ENCODE results near the gene HOXD1. TPM values are rescaled to one million over a fixed set of nuclear protein-coding genes. Genes with fewer than 3 reads are reported as not detected.

HOXD1 gene
- total RNA-seq, 1 donor from 2014 or later = not detected

GRCh38 chr2:176178757-176179295 is 9.6 kb upstream of the HOXD1 start:
- ATAC-seq (no peak), DNase-seq (ENCODE audit: low spot score) (no peak)

DNA sequence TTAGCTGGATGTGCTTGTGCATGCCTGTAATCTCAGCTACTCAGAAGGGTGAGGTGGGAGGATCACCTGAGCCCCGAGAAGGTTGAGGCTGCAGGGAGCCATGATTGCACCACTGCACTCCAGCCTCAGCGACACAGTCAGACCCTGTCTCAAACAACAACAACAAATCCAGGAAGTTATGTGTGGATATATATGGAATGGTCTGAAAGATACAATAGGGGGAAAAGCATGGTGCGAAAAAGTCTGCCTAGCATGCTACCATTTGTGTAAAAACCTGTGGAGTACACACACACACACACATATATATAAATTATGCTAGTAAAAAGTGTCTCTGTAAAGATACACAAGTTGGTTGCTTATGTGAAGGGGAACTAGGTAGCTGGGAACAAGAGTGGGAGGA is 6.9 kb upstream of the HOXD1 start:
- no peak for ATAC-seq

DNA sequence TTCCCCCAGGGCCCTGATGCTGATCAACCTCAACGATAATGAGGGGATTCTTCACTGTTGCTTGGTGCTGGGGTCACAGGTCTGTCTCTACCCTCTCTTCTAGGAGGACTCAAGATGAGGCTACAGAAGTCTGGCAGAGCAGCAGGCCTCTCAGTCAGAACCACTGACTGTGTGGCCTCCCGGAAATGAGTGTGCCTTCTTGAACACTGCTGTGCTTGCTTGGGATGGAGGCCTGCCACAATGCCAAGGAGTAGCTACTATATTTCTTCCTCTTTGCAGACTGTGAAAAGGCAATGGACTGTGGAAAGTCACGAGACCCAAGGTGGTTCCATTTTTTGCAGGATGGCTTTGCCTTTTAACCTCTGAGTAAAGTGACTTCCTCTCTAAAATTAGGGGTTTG is 5.8 kb upstream of the HOXD1 start:
- no peak for ATAC-seq
- no peak for DNase-seq (ENCODE audit: low spot score)

More for the DNA sequence above, 6.9 kb upstream of the HOXD1 start:
- no peak for DNase-seq (ENCODE audit: low spot score)

DNA sequence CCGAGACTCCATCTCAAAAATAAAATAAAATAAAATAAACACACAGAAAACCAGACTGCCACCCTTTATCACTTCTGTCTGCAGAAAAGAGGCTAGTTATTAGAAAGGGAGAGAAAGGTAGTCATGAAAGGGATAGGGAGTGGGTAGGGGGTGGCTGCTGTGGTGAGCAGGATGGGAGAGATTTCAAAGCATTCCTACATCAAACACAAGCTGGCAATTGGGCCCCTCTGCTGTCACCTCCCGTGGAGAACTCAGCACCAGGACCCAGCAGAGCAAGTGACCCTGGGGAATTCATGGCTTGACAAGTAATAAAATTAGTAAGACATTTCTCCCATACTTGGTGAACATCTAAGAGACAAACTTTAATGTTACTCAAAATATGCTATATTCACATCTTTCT is 3.7 kb upstream of the HOXD1 start:
- ATAC-seq (no peak), DNase-seq (ENCODE audit: low spot score) (no peak)

DNA sequence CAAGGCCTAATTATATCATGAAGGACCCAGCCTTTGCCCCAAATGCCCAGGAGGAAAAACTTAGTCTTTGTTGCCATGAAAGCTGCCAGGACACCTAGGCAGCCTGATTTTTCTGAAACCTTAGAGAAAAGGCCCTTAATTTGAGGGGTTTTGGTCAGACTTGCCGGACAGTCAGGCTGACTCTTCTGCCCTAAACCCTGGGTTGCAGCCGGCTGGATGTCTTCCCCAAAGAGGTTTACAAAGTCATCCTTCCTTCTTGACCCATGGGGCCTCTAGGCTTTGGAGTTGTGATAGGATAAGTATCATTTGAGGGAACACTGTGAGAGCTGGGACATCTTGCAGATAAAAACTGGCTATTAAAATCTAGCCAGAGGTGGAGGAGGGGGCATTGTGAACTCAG is 2.4 kb upstream of the HOXD1 start:
- no peak for ATAC-seq
- no peak for DNase-seq (ENCODE audit: low spot score)

- ATAC-seq (peak; percentile 34), DNase-seq (ENCODE audit: low spot score) (no peak)
These were observed 1.1 kb upstream of the HOXD1 start for GRCh38 chr2:176187200-176187898.

DNA sequence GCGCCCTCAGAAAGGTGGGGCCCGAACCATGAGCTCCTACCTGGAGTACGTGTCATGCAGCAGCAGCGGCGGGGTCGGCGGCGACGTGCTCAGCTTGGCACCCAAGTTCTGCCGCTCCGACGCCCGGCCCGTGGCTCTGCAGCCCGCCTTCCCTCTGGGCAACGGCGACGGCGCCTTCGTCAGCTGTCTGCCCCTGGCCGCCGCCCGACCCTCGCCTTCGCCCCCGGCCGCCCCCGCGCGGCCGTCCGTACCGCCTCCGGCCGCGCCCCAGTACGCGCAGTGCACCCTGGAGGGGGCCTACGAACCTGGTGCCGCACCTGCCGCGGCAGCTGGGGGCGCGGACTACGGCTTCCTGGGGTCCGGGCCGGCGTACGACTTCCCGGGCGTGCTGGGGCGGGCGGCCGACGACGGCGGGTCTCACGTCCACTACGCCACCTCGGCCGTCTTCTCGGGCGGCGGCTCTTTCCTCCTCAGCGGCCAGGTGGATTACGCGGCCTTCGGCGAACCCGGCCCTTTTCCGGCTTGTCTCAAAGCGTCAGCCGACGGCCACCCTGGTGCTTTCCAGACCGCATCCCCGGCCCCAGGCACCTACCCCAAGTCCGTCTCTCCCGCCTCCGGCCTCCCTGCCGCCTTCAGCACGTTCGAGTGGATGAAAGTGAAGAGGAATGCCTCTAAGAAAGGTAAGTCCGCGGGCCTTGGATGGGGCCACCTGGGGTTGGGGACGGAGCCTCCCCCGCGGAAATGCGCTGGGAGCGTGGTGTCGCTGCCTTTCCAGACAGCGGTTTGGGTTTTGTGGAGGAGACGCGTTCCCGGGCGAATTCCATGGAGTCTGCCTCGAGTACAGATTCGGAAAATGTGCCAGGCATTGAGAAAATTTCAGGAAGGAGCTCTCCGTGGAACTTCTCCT is 559 bp downstream of the HOXD1 start:
- DNase-seq (ENCODE audit: low spot score) (no peak), ATAC-seq (no peak)

DNA sequence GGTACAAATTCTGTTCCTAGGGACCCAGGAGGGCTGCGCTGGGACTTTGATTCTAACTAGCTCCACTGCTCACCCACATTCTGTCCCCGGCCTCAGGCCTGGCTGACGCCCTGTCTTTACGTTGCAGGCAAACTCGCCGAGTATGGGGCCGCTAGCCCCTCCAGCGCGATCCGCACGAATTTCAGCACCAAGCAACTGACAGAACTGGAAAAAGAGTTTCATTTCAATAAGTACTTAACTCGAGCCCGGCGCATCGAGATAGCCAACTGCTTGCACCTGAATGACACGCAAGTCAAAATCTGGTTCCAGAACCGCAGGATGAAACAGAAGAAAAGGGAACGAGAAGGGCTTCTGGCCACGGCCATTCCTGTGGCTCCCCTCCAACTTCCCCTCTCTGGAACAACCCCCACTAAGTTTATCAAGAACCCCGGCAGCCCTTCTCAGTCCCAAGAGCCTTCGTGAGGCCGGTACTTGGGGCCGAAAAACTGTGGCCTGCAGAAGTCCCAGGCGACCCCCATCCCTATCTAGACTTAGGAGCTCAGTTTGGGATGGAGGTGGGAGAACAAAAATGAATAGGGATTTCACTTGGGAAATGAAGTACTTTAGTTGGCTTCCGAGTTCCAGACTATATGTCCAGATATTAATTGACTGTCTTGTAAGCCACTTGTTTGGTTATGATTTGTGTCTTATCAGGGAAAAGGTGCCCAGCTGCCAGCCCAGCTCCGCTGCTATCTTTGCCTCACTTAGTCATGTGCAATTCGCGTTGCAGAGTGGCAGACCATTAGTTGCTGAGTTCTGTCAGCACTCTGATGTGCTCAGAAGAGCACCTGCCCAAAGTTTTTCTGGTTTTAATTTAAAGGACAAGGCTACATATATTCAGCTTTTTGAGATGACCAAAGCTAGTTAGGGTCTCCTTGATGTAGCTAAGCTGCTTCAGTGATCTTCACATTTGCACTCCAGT is 1.5 kb downstream of the HOXD1 start:
- DNase-seq (ENCODE audit: low spot score) (no peak), ATAC-seq (no peak)

DNA sequence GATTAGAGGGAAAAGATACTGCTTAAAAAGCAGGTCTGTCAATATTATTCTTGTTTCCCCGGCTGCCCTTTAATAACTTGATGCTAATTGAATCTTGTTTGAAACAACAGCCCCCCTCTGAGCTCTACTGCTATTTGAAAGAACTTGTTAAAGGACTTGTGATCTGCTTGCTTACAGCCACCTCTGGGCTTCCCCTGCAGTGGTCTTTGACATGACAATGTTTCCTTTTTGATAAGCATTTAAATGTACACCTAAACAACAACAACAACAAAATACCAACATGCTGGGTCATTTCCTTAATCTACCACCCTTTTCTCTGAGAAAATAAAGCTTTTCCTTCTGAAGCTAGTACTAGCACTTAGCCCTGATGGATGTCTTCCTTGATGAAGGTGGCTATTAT is 3.9 kb downstream of the HOXD1 start:
- no peak for ATAC-seq
- DNase-seq (ENCODE audit: low spot score) = no peak

- DNase-seq (ENCODE audit: low spot score) = no peak
- ATAC-seq = no peak
These were observed 4.6 kb downstream of the HOXD1 start for GRCh38 chr2:176193048-176193447.

GRCh38 chr2:176199902-176200301 is 11.4 kb downstream of the HOXD1 start:
- DNase-seq (ENCODE audit: low spot score) = no peak
- ATAC-seq = no peak

- no peak for ATAC-seq
- DNase-seq (ENCODE audit: low spot score) = no peak
These were observed 12.5 kb downstream of the HOXD1 start for GRCh38 chr2:176200971-176201370.

DNA sequence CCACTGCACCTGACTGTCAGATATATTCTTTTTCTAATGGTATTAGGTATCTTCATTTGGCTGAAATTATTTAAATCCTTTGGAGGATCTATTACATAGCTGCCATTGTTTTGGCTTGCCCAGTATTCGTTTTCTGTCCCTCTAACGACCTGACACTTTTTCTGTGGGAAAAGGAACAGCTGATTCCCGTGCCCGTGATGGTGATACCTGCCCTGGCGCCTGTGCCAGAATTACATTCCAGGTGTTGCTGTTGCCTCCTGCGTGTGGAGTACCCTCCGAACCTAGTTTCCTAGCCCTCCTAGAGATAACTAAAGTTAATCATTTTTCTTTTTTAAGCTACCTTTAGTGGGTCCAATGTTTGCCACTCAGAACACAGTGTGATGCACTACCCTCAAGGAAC is 14.0 kb downstream of the HOXD1 start:
- ATAC-seq (no peak), DNase-seq (ENCODE audit: low spot score) (no peak)

- ATAC-seq = no peak
- no peak for DNase-seq (ENCODE audit: low spot score)
These were observed 16.7 kb downstream of the HOXD1 start for GRCh38 chr2:176205126-176205525.

DNA sequence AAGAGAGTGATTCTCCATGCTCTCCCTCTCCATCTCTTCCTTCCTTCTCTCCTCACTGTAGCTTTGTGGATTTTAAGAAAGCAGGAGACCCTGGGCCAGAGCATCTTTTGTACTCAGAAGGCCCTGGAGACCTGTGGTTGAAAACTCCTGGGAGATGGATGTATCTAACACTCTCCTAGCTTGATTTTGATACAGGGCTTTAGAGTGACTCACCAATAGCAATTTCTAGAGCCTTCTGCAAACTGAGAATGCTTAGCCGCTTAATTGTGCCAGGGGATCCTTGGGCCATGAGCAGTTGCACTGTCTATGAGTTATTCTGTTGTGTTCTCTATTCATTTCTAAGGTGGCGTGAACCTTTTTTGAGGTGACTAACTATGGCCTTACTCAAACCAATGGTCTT is 17.7 kb downstream of the HOXD1 start:
- no peak for DNase-seq (ENCODE audit: low spot score)
- no peak for ATAC-seq

GRCh38 chr2:176206682-176207081 is 18.2 kb downstream of the HOXD1 start:
- DNase-seq (ENCODE audit: low spot score) (no peak), ATAC-seq (no peak)

- no peak for ATAC-seq
These were observed 22.6 kb downstream of the HOXD1 start for GRCh38 chr2:176211110-176211509.

DNA sequence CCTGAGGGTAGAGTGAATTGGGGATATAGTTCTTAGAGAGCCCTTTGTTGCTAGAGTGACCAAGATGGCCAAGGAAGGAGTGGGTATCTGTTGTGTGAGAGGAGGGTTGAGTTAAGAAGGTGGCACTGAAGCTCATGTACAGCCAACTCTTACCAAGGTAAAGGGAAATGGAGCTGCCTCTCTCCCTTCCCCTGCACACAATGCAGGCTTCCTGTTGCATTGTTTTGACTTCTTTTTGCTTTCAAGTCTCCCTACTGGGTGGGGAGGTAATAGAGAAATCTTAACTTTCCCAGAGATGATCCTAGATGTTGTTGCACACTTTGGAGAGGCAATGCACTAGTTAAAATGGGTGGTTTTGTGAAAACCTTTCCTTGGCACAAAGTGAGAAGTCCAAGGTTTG is 23.8 kb downstream of the HOXD1 start:
- no peak for DNase-seq (ENCODE audit: low spot score)
- no peak for ATAC-seq

More at GRCh38 chr2:176211110-176211509, 22.6 kb downstream of the HOXD1 start:
- DNase-seq (ENCODE audit: low spot score) = no peak

GRCh38 chr2:176213406-176213805 is 24.9 kb downstream of the HOXD1 start:
- DNase-seq (ENCODE audit: low spot score) = no peak
- ATAC-seq = no peak

DNA sequence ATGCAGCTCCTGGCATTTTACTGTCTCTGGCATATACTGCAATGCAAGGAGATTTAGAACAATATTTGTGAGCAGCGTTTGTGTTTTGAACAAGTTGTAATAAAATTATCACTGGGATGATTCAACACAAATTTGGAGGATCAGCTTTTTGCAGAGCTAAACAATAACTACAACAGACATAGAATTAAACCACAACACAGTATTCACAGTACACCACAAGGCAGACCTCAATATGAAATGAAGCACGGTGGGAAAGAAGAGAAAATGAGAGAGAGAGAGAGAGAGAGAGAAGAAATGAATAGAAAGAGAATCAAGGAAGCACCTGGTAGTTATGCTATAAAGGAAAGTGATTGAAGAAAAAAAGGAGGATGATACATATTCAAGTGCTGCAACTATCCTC is 39.4 kb downstream of the HOXD1 start:
- DNase-seq (ENCODE audit: low spot score) (no peak), ATAC-seq (no peak)

DNA sequence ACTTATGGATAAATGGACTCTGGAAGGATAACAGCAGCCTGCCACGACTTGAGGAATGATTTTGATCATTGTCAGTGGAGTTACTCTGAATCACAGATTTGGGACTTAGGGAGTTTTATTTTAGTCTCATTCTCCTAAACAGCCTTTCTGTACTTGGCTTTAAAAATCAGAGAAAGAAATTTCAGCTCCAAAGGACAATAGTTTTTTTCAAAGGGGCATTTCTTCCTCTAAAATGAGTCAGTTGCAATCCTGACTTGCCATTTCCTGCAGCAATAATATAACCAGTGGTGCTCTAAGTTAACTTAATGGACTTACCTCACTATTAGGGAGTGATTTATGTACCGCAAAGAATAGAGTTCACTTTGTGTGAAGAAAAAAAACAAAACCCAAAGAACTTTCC is 45.7 kb downstream of the HOXD1 start:
- DNase-seq (ENCODE audit: low spot score) (no peak), ATAC-seq (no peak)
